ENCODE results near the gene SDHAF4. TPM values are rescaled to one million over a fixed set of nuclear protein-coding genes. Genes with fewer than 3 reads are reported as not detected.
"Not testable (repeated sequence)": the region's sequence is repeated elsewhere in the genome, so short reads cannot be mapped to it uniquely, and the experiment has no call there.

SDHAF4 gene
- total RNA-seq, 1 donor from 2014 or later = 9.4 TPM

DNA sequence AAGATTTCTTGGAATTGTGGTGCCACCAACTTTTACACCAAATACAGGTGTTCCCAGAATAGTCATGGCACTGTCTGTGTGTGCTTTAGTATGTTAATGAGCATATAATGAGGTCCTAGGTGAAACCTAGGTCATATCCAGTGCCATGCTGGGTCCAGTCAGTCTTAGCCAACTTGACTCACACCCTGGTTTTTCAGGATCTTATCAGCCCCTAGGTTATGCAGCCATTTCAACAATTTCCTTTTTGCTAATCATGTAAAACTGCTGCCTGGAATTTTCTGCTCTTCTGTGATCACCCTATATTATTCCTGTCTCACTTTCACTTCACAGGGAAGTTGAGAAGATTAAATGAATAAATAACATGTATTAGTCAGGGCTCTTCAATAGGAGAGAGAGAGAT lies 23.7 kb downstream of the SDHAF4 start:
- intact Hi-C loops (cut with micrococcal nuclease) = no loop called here

DNA sequence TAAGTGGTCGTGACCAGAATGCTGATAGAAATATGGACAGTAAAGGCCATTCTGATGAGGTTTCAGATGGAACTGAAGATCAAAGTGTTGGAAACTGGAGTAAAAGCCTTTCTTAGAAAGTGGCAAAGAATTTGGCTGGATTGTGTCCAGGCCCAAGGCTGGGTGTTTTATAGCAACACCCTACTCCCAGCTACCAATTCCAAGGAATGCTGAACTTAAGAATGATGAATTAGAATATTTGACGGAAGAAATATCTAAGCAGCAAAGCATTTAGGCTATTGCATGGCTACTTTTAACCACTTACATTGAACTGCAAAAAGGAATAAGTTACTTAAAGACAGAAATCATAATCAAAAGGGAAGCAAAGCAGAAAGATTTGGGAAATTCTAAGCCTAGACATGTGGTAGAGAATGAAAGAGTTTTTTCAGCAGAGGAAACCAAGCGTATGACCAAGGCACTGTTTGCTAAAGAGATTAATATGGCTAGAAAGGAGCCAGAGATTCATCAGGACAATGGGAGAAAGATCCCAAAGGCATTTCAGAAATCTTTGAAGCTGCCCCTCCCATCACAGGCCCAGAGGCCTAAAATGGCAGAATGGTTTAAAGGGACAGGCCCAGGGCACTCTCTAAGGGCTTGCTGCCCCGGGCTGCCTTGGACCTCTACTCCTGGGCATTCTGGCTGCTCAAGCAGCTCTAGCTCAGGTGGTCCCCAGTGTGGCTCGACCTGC lies 25.8 kb downstream of the SDHAF4 start:
- intact Hi-C loops (cut with micrococcal nuclease) = no loop called here

DNA sequence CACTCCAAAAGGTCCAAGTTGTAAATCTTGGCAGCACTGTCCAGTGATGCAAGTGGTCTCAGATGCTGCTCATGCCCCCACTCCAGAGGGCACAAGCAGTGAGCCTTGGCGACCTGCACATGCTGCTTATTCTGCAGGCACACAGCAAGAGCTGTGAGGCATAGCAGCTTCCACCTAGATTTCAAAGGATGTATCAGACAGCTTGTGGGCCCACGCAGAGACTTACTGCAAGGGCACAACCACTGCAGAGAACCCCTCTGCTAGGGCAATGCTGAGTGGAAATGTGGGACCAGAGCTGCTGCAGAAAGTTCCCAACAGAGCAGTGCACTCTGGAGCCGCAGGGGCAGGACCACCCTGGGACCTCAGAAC lies 26.4 kb downstream of the SDHAF4 start:
- intact Hi-C loops (cut with micrococcal nuclease) = no loop called here

DNA sequence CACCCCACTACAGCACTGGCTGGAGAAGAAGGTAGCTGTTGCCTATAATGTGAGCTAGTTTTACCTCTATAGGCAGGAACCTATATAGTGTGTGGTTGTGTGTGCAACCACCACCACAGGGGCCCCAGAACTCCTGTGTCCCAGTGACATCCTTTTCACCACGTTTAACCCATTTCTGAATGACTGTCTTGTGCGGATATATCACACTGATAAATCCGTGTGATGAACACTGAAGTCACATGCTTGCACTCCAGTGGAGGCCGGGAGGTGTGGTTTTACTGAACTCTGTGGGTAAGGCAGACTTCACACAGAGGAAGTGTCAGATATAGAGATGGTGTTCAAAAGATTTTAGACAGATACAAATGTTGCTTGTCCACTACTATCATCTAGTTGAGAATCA lies 32.5 kb downstream of the SDHAF4 start:
- intact Hi-C loops (cut with micrococcal nuclease) = loop anchor here (1.0 kb wide), 4 partner anchors 8 to 87 kb away; no protein-coding TSS in a partner anchor

DNA sequence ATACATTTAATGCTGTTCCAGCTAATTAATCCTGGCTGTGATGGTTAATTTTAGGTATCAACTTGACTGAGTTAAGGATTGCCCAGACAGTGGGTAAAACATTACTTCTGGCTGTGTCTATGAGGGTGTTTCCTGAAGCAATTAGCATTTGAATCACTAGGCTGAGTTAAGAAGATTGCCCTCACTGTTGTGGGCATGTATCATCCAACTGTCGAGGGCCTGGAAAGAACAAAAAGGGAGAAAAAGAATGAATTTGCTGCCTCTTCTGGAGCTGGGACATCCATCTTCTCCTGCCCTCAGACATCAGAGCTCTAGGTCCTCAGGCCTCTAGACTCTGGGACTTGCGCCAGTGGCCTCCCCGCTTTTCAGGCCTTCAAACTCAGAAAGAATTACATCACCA lies 34.3 kb downstream of the SDHAF4 start:
- intact Hi-C loops (cut with micrococcal nuclease) = no loop called here

DNA sequence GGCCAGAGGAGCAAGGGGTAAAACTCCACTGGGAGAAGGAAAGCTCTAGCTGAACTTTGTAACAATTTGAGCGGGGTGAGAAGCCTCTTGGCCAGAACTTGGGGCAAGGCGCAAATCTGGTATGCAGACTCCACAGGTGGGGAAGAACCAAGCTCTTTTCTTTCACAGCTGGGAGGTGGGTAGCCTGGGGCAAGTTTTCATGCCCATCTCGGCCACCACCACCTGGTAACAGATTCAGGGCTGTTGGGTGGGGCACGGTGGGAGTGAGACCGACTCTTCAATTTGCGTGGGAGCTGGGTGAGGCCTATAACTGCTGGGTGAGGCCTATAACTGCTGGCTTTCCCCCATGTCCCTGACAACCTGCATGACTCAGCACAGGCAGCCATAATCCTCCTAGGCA lies 37.5 kb downstream of the SDHAF4 start:
- intact Hi-C loops (cut with micrococcal nuclease) = no loop called here

DNA sequence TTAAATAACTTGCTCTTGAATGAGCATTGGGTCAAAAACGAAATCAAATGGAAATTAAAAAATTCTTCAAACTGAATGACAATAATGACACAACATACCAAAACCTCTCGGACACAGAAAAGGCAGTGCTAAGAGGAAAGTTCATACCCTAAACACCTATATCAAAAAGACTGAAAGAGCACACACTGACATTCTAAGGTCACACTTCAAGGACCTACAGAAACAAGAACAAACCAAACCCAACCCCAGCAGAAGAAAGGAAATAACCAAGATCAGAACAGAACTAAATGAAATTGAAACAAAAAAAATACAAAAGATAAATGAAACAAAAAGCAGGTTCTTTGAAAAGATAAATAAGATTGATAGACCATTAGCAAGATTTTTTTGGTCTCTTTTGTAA lies 40.6 kb downstream of the SDHAF4 start:
- intact Hi-C loops (cut with micrococcal nuclease) = loop anchor here (1.0 to 2.0 kb wide), 5 partner anchors 8 to 60 kb away; partner anchors contain the start of genes SDHAF4 and SMAP1

DNA sequence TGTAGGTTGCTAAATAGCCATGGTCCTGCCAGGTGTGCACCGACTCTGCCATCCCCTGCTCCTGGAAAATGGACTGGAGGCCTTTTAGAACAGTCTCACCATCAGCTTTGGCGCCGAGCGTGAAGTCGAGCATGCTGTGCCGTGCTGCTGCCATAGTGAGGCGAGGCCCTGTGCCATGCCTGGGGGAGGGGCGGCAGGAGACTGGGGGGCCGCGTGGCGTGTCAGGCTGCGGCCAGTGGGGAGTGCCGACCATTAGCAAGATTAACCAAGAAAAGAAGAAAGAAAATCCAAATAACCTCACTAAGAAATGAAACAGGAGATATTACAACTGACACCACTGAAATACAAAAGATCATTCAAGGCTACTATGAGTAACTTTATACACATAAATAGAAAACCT lies 42.5 kb downstream of the SDHAF4 start:
- intact Hi-C loops (cut with micrococcal nuclease) = not testable (repeated sequence)

DNA sequence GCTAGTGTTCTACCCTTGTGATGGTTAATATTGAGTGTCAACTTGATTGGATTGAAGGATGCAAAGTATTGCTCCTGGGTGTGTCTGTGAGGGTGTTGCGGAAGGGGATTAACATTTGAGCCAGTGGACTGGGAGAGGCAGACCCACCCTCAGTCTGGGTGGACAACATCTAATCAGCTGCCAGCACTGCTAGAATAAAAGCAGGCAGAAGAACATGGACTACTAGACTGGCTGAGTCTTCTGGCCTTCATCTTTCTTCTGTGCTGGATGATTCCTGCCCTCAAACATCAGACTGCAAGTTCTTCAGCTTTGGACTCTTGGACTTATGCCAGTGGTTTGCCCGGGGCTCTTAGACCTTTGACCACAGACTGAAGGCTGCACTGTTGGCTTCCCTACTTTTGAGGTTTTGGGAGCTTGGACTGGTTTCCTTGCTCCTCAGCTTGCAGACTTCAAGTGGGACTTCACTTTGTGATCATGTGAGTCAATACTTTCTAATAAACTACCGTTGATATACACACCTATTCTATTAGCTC lies 50.1 kb downstream of the SDHAF4 start:
- intact Hi-C loops (cut with micrococcal nuclease) = no loop called here

DNA sequence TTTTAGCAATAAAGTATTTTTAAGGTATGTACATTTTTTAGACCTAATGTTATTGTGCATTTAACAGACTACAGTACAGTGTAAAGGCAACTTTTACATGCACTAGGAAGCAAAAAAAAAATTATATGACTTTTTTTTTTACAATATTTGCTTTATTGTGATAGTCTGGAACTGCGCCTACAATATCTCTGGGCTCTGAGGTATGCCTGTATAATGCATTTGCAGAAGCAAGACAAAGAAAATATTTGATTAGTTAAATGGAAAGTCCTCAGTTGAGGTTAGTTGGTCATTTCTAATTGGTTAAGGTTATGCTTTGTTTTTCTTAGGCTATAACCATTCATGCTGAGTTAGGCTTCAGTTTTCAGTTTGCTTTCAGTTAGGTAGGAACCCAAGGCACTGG lies 54.0 kb downstream of the SDHAF4 start:
- intact Hi-C loops (cut with micrococcal nuclease) = no loop called here

DNA sequence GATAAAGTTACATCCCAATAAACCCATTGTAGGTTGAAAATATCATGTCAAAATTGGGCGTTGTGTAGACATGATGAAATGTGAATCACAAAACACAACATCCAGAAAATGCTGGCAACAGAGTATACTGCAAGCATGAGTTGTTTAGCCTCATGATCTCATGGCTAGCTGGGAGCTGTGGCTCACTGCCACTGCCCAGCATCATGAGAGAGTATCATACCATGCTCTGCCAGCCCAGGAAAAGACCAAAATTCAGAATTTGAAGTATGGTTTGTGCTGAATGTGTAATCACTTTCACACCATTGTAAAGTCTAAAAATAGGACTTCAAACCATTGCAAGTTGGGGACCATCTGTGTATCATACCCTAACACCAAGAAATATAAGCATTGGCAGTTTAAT lies 55.7 kb downstream of the SDHAF4 start:
- intact Hi-C loops (cut with micrococcal nuclease) = no loop called here

DNA sequence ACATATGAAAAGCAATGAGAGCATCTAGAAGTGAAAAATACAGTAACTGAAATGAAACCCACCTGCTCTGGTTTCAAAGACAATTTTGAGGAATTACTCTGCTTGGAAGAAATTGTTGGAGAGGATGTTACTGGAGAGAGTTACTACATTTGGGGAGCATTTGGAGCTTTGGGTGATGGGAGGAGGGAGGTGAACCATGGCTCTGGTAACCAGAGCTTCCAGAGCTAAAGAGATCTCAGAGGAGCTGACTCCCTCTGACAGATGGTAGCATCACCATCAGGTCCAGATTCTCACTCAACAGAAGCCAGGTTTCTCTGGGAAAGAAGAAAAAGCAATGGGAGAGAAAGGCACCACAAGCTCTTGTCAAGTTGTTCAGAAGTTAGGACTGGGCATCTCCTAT lies 58.7 kb downstream of the SDHAF4 start:
- intact Hi-C loops (cut with micrococcal nuclease) = no loop called here

DNA sequence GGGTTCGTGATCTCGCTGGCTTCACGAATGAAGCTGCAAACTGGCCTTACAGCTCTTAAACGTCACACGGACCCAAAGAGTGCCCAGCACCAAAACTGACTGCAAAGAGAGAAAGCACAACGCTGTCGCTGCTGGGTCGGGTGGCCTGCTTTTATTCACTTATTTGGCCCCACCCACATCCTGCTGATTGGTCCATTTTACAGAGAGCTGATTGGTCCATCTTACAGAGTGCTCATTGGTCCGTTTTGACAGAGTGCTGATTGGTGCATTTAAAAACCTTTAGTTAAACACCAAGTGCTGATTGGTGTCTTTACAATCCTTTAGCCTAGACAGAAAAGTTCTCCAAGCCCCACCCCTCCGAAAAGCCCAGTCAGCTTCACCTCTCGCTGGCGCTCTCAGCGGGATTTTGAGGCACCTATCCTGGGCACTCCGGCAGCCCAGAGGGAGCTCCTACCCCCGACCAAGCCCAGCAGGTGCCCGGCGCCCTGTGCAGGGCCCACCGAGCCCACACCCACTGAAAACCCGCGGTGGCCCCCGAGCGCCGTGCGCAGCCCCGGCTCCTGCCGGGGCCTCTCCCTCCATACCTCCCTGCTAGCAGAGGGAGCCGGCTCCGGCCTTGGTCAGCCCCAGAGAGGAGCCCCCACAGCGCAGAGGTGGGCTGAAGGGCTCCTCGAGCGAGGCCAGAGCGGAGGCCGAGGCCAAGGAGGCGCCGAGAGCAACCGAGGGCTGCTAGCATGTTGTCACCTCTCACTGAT lies 60.9 kb downstream of the SDHAF4 start:
- intact Hi-C loops (cut with micrococcal nuclease) = no loop called here

DNA sequence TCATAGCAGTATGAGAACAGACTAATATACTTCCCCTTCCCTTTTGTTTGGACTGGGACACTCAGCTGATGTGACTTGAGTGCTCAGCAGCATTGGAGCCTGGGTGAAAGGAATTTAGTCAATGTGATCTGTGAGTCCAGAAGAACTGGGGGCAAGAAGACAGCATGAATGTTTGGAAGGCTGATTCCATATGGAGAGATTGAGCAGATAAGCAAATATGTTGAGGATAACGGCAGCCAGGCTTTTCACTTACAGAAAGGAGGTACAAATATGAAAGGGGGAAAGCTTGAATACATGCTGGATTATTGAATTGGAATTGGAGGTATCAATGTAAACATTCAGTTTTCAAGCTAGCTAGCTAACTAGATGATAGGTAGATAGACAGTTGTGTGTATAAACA lies 63.2 kb downstream of the SDHAF4 start:
- intact Hi-C loops (cut with micrococcal nuclease) = no loop called here

DNA sequence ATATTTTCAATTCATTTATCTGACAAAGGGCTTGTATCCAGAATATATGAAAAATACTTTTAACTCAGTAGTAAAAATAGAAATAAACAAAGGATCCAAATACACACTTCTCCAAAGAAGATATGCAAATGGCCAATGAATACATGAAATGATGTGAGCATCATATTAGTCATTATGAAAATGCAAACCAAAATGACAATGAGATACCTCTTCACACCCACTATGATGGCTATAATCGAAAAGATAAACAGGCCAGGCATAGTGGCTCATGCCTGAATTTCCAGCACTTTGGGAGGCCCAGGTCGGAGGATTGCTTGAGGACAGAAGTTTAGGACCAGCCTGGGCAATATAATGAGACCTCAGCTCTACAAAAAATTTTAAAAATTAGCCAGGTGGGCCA lies 67.1 kb downstream of the SDHAF4 start:
- intact Hi-C loops (cut with micrococcal nuclease) = no loop called here

DNA sequence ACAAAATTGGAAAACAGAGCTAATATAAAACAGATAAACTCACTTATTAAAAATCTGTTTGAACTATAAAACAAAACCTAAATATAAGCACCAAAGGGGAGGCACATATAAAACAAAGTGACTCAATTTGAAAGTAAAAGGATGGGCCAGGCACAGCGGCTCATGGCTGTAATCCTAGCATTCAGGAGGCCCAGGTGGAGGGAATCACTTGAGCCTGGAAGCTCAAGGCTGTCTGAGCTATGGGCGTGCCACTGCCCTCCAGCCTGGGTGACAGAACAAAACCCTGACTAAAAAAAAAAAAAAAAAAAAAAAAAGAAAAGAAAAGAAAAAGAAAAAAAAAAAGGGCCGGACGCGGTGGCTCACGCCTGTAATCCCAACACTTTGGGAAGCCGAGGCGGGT lies 69.9 kb downstream of the SDHAF4 start:
- intact Hi-C loops (cut with micrococcal nuclease) = no loop called here

DNA sequence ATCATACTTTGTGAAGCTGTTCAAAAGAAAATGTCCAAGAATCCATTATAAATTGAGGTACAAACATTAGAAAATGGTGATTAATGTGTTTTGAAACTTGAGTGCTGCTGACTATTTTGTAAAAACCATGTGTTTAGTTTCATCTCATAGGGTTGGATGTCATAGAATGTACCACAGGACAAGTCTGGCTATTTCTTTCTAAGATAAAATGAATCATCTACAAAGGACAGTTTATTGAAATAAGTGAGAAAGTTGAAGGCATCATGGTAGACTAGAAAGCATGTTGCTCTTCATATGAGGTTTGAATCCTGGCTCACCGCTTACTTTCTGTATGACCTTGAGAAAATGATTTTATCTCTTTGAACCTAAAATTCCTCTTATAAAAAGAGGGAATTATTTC lies 71.7 kb downstream of the SDHAF4 start:
- intact Hi-C loops (cut with micrococcal nuclease) = no loop called here

Other genes starting within 250 kb of the SDHAF4 start
- 10.8 and 11.2 TPM in 2 replicates for gene FAM135A, start 153.4 kb upstream of the SDHAF4 start, total RNA-seq
- 42.6 and 43.5 TPM in 2 replicates for gene SMAP1, start 101.0 kb downstream of the SDHAF4 start, total RNA-seq

Measured in T-helper 1 cell treated with Interleukin-12 subunit alpha and Interleukin-12 subunit beta and Interleukin-4 antibody, amounts not matched to agents 30 ng/mL and 1 ng/mL, for 36 hours (primary cell).